Brain pericyte (primary cell): ENCODE measurements around the gene IL23R.

ENCODE experiments used
- DNase-seq: peaks from one replicate; pipeline ENCODE4 v3.0.0-alpha.2; 2012; ENCODE audit warnings: low read depth, low spot score

The IL23R gene

GRCh38 chr1:67148516-67149178 is 17.6 kb upstream of the IL23R start:
- no peak for DNase-seq

GRCh38 chr1:67149179-67149770 is 17.0 kb upstream of the IL23R start:
- DNase-seq, result peak; percentile 36

GRCh38 chr1:67150931-67151330 is 15.3 kb upstream of the IL23R start:
- no peak for DNase-seq

- DNase-seq, result no peak
Observed at GRCh38 chr1:67158401-67158800, 7.9 kb upstream of the IL23R start.

GRCh38 chr1:67159233-67159632 is 7.0 kb upstream of the IL23R start:
- no peak for DNase-seq

- DNase-seq, result no peak
Observed at GRCh38 chr1:67162954-67163353, 3.3 kb upstream of the IL23R start.

- no peak for DNase-seq
Observed at GRCh38 chr1:67165468-67166041, 699 bp upstream of the IL23R start.

GRCh38 chr1:67169496-67169895 is 3.2 kb downstream of the IL23R start:
- DNase-seq, result no peak

GRCh38 chr1:67169932-67170331 is 3.7 kb downstream of the IL23R start:
- no peak for DNase-seq

- no peak for DNase-seq
Observed at GRCh38 chr1:67170751-67171573, 4.7 kb downstream of the IL23R start.

GRCh38 chr1:67171574-67171955 is 5.3 kb downstream of the IL23R start:
- DNase-seq, result no peak

GRCh38 chr1:67171978-67172377 is 5.7 kb downstream of the IL23R start:
- no peak for DNase-seq

- no peak for DNase-seq
Observed at GRCh38 chr1:67173988-67174387, 7.7 kb downstream of the IL23R start.

- no peak for DNase-seq
Observed at GRCh38 chr1:67174716-67175284, 8.5 kb downstream of the IL23R start.

GRCh38 chr1:67175530-67176087 is 9.4 kb downstream of the IL23R start:
- DNase-seq, result no peak

- no peak for DNase-seq
Observed at GRCh38 chr1:67184838-67185421, 18.7 kb downstream of the IL23R start.

GRCh38 chr1:67188137-67188536 is 21.9 kb downstream of the IL23R start:
- DNase-seq, result no peak

- DNase-seq, result no peak
Observed at GRCh38 chr1:67189953-67190352, 23.7 kb downstream of the IL23R start.

- no peak for DNase-seq
Observed at GRCh38 chr1:67190410-67190809, 24.2 kb downstream of the IL23R start.

- no peak for DNase-seq
Observed at GRCh38 chr1:67190942-67191341, 24.7 kb downstream of the IL23R start.
